ENCODE measurements around the gene UBAP1L.
"Not testable (repeated sequence)": the region's sequence is repeated elsewhere in the genome, so short reads cannot be mapped to it uniquely, and the experiment has no call there.

The UBAP1L gene

GRCh38 chr15:65106011-65106590 is 8.9 kb downstream of the UBAP1L start:
- peak overlapping the region in 1 of 2 donors; percentile 72 for H3K27ac Mint-ChIP-seq

GRCh38 chr15:65105038-65105437 is 10.0 kb downstream of the UBAP1L start:
- Mint-ChIP-seq H3K27ac (no peak overlapping the region), H3K9me3 (no peaks in the 10 kb centered on the region), H3K4me1 (peaks cover 12% of the 10 kb centered on the region)

More at GRCh38 chr15:65106011-65106590, 8.9 kb downstream of the UBAP1L start:
- Mint-ChIP-seq H3K9me3 (no peaks in the 10 kb centered on the region), H3K27me3 (no peaks in the 10 kb centered on the region), H3K4me3 (peak overlapping the region in 1 of 2 donors; percentile 24), H3K4me1 (peaks cover 12% of the 10 kb centered on the region)
- ATAC-seq (no peak), DNase-seq (no peak)

GRCh38 chr15:65102912-65103311 is 12.1 kb downstream of the UBAP1L start:
- Mint-ChIP-seq H3K4me3 (no peak overlapping the region), H3K27ac (peak overlapping the region in 1 of 2 donors; percentile 33), H3K27me3 (no peaks in the 10 kb centered on the region), H3K4me1 (peaks cover 12% of the 10 kb centered on the region), H3K9me3 (no peaks in the 10 kb centered on the region)
- no peak for DNase-seq
- no peak for ATAC-seq

More at GRCh38 chr15:65105038-65105437, 10.0 kb downstream of the UBAP1L start:
- Mint-ChIP-seq H3K27me3 (no peaks in the 10 kb centered on the region), H3K4me3 (no peak overlapping the region)
- no peak for DNase-seq
- ATAC-seq = no peak

- Mint-ChIP-seq H3K27ac (no peak overlapping the region), H3K9me3 (no peaks in the 10 kb centered on the region), H3K4me1 (peaks cover 12% of the 10 kb centered on the region), H3K27me3 (no peaks in the 10 kb centered on the region), H3K4me3 (no peak overlapping the region)
- DNase-seq = no peak
- ATAC-seq = peak; percentile 80
Measured at GRCh38 chr15:65101891-65102708, 12.9 kb downstream of the UBAP1L start.

- H3K27ac Mint-ChIP-seq = no peak overlapping the region
- H3K4me1 Mint-ChIP-seq = peaks cover 12% of the 10 kb centered on the region
- H3K9me3 Mint-ChIP-seq = no peaks in the 10 kb centered on the region
Measured at GRCh38 chr15:65101411-65101890, 13.5 kb downstream of the UBAP1L start.

GRCh38 chr15:65100442-65100841 is 14.6 kb downstream of the UBAP1L start:
- Mint-ChIP-seq H3K27ac (no peak overlapping the region), H3K4me3 (no peak overlapping the region), H3K9me3 (no peaks in the 10 kb centered on the region), H3K27me3 (no peaks in the 10 kb centered on the region), H3K4me1 (peaks cover 6% of the 10 kb centered on the region)
- ATAC-seq (no peak), DNase-seq (no peak)

More at GRCh38 chr15:65101411-65101890, 13.5 kb downstream of the UBAP1L start:
- no peaks in the 10 kb centered on the region for H3K27me3 Mint-ChIP-seq
- DNase-seq (peak; percentile 37 to 44), ATAC-seq (no peak)
- no peak overlapping the region for H3K4me3 Mint-ChIP-seq

GRCh38 chr15:65099801-65100200 is 15.2 kb downstream of the UBAP1L start:
- not testable (repeated sequence) for H3K9me3 Mint-ChIP-seq, H3K4me3 Mint-ChIP-seq, ATAC-seq, H3K4me1 Mint-ChIP-seq, H3K27ac Mint-ChIP-seq, H3K27me3 Mint-ChIP-seq, DNase-seq

GRCh38 chr15:65099336-65099735 is 15.7 kb downstream of the UBAP1L start:
- ATAC-seq = no peak
- Mint-ChIP-seq H3K27me3 (no peaks in the 10 kb centered on the region), H3K27ac (no peak overlapping the region)

GRCh38 chr15:65097651-65098263 is 17.2 kb downstream of the UBAP1L start:
- no peaks in the 10 kb centered on the region for H3K27me3 Mint-ChIP-seq
- no peak overlapping the region for H3K4me3 Mint-ChIP-seq
- ATAC-seq = no peak
- peaks cover 6% of the 10 kb centered on the region for H3K4me1 Mint-ChIP-seq
- H3K27ac Mint-ChIP-seq = no peak overlapping the region
- no peaks in the 10 kb centered on the region for H3K9me3 Mint-ChIP-seq
- DNase-seq = no peak

More at GRCh38 chr15:65099336-65099735, 15.7 kb downstream of the UBAP1L start:
- no peak overlapping the region for H3K4me3 Mint-ChIP-seq
- no peaks in the 10 kb centered on the region for H3K9me3 Mint-ChIP-seq
- peaks cover 6% of the 10 kb centered on the region for H3K4me1 Mint-ChIP-seq
- DNase-seq = no peak

- H3K27me3 Mint-ChIP-seq = no peaks in the 10 kb centered on the region
- no peak overlapping the region for H3K27ac Mint-ChIP-seq
- no peak overlapping the region for H3K4me3 Mint-ChIP-seq
- DNase-seq (no peak), ATAC-seq (no peak)
- no peaks in the 10 kb centered on the region for H3K9me3 Mint-ChIP-seq
- peaks cover 4% of the 10 kb centered on the region for H3K4me1 Mint-ChIP-seq
Measured at GRCh38 chr15:65096481-65097385, 18.3 kb downstream of the UBAP1L start.

GRCh38 chr15:65095747-65096104 is 19.3 kb downstream of the UBAP1L start:
- DNase-seq (no peak), ATAC-seq (no peak)
- no peak overlapping the region for H3K4me3 Mint-ChIP-seq
- no peaks in the 10 kb centered on the region for H3K4me1 Mint-ChIP-seq
- H3K9me3 Mint-ChIP-seq = no peaks in the 10 kb centered on the region
- H3K27ac Mint-ChIP-seq = no peak overlapping the region
- H3K27me3 Mint-ChIP-seq = no peaks in the 10 kb centered on the region

- H3K4me3 Mint-ChIP-seq = no peak overlapping the region
- no peak for ATAC-seq
- H3K27ac Mint-ChIP-seq = peak overlapping the region in 1 of 2 donors; percentile 78
- H3K4me1 Mint-ChIP-seq = no peaks in the 10 kb centered on the region
- no peaks in the 10 kb centered on the region for H3K9me3 Mint-ChIP-seq
- DNase-seq = no peak
- no peaks in the 10 kb centered on the region for H3K27me3 Mint-ChIP-seq
Measured at GRCh38 chr15:65095011-65095746, 19.8 kb downstream of the UBAP1L start.

GRCh38 chr15:65094294-65094995 is 20.6 kb downstream of the UBAP1L start:
- H3K27me3 Mint-ChIP-seq = no peaks in the 10 kb centered on the region
- no peak for ATAC-seq
- DNase-seq = no peak
- H3K27ac Mint-ChIP-seq = peak overlapping the region; percentile 60 to 84
- H3K4me3 Mint-ChIP-seq = no peak overlapping the region
- H3K9me3 Mint-ChIP-seq = no peaks in the 10 kb centered on the region
- no peaks in the 10 kb centered on the region for H3K4me1 Mint-ChIP-seq

- H3K4me3 Mint-ChIP-seq, DNase-seq, H3K27me3 Mint-ChIP-seq, ATAC-seq, H3K4me1 Mint-ChIP-seq, H3K9me3 Mint-ChIP-seq: not testable (repeated sequence)
- peak overlapping the region in 1 of 2 donors; percentile 40 for H3K27ac Mint-ChIP-seq
Measured at GRCh38 chr15:65093793-65094170, 21.2 kb downstream of the UBAP1L start.
